HG03066 (cell line): Measurements from ENCODE around the gene GTF2A1L.
"Not testable (repeated sequence)": the region's sequence is repeated elsewhere in the genome, so short reads cannot be mapped to it uniquely, and the experiment has no call there.

ENCODE experiments used
- ATAC-seq: cut with Tn5 transposase; IDR thresholded peaks from one replicate; pipeline ENCODE4 v1.9.1; 2021; ENCODE audit warnings: low read depth; ENCODE audit not compliant: unreplicated experiment

Gene GTF2A1L

GRCh38 chr2:48694149-48694548 lies 76.5 kb downstream of the GTF2A1L start:
- ATAC-seq: no peak

- no peak for ATAC-seq
Measured at GRCh38 chr2:48695991-48696390, 78.3 kb downstream of the GTF2A1L start.

DNA sequence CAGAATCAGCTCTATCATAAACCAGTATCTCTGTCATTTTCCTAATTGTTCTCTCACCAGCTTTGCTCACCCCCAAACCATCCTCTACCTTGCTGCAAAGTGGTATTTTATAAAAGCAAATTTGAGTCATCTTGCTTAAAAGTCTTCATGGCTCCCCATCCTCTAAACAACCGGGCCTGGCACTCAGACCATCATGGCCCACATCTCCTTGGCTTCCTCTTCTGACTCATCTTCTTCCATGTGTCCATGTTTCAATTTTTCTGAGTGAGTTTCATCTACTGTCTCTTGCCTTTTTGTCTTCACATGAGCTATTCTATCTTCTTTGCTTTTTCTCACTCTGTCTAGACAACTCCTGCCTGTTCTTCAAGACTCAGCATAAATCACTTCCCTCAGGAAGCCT lies 79.2 kb downstream of the GTF2A1L start:
- no peak for ATAC-seq

DNA sequence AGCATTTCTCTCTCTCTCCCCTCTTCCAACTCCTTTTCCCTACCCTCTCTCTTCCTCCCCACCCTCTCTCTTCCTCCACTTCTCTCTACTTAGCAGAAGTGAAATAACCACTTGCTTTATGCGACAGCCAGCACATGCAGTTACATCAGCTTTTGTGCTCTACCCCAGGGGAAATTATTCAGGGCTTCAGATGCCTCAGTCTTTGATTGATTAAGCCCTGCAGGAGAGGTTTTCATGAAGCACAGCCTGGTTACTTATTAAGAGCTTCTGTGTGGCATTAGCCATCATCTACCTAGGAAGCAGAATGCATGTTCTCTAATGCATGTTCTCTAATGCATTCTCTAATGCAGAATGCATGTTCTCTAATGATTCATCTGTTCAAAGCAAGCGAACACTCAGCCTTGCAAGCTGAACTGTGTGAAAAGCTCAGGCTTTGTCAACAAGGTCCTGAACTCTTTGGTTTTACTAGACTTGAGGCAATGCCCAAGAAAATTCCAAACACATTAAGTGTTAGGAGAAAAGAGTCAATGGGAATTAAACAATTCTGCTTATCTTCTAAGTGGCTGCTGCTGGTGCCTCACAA lies 81.8 kb downstream of the GTF2A1L start:
- ATAC-seq: no peak

DNA sequence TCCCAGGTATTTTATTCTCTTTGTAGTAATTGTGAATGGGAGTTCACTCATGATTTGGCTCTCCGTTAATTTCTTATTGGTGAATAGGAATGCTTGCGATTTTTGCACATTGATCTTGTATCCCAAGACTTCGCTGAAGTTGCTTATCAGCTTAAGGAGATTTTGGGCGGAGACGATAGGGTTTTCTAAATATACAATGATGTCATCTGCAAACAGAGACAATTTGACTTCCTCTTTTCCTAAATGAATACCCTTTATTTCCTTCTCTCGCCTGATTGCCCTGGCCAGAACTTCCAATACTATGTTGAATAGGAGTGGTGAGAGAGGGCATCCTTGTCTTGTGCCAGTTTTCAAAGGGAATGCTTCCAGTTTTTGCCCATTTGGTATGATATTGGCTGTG lies 86.0 kb downstream of the GTF2A1L start:
- not testable (repeated sequence) for ATAC-seq

DNA sequence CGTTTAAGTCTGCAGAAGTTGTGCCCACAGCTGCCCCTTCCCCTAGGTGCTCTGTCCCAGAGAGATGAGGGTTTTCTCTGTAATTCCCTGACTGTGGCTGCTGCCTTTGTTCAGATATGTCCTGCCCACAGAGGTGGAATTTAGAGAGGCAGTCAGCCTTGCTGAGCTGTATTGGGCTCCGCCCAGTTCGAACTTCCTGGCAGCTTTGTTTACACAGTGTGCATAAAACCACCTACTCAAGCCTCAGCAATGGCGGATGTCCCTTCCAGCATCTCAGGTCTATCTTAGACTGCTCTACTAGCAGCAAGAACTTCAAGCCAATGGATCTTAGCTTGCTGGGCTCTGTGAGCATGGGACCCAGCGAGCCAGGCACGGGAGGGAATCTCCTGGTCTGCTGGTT lies 89.8 kb downstream of the GTF2A1L start:
- ATAC-seq: no peak

DNA sequence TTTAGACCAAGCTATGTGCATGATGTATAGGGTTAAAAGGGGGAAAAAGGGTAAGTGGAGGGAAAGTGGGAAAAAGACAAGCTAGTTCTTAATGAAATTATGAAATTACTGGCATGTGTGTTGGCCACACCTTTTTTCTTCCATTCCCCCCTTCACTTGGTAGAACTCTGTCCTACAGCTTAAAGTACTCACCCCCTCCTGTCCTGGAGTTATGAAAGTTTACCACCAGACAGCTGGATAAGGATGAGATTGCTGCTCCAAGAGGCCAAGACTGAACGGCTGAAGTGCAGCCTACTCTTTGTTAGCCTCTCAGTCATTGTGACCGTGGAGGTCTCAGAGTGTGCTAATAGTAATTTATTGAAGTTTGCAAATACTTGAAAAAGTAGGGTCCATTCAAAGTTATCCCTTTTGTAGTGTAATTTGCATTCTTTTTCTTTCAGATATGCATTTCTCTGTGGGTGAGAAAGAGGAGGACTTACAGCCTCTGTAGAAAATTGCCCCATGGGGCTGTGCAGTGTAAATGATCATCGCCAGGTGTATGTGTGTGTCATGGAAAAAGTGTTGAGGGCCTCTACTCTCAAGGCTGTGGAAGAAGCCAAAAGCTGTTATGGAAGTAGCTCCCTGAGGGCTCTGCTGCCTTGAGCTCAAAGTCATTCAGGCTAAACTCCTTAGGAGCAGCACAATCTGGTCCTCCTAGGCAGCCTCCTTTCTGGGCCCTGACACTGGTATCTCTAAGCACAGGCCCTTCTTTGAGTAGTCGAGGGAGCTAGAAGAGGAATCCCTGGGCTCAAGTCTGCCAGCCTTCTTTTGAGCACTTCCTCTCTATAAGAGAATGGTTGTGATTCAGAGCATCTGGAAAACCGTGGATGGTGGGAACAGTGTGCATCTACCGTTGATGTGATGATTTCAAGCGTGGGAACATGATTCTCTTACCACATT lies 91.7 kb downstream of the GTF2A1L start:
- ATAC-seq: no peak

- ATAC-seq: no peak
Measured at GRCh38 chr2:48711343-48711742, 93.7 kb downstream of the GTF2A1L start.

DNA sequence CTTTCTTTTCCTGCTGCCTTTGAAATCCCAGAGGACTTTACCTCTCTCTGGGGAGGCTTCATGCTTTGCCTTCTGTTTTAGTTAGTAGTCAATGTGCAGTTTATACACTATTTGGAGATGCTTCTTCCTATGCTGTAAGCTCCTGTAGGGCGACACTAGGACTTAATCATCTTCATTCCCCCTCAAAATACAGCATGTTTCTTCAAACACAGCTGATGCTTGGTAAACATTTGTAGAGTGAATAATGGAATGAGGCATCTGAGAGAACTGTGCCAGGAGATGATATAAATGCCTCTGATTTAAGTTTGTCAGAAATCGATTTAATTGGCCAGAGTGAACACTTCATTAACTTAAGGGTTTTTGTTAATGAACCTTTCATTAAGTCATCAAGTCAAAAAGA lies 94.5 kb downstream of the GTF2A1L start:
- ATAC-seq: no peak

GRCh38 chr2:48713647-48714046 lies 96.0 kb downstream of the GTF2A1L start:
- no peak for ATAC-seq

DNA sequence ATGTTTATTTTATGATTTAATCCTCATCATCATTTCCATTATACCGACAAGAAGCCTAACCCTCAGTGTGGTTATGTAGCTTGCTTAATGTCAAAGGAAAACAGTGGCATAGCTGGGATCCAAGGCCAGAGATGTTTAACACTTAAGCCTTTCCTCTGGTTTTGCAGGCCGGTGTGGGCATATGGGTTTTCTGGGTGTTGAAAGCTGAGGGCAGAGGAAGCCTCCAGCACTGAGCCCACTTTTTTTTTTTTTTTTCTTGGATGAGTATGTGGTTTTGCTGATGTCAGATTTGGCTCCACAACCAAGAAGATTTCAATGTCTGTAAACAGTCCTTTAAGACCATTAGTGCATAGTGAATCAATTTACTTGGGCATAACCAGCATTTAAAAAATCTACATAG lies 96.6 kb downstream of the GTF2A1L start:
- ATAC-seq: no peak

GRCh38 chr2:48715042-48715899 lies 97.6 kb downstream of the GTF2A1L start:
- no peak for ATAC-seq

DNA sequence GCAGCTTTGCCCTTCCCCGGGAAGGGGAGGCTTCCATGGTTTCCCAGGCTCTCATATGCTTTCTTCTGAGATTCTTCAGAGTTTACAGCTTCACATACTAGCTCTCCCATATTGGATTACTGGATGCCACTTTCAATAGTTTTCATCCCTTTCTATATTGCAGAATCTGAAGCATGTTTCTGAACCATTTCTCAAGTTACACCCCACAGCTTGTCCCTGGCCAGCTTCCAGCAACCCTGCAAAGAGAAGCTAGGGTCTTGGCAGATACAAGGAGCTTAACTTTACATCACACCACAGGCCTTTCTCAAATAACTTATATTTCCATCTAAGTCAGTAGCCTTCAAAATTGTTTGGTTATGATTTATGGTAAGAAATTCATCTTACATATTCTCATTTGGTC lies 98.3 kb downstream of the GTF2A1L start:
- no peak for ATAC-seq

GRCh38 chr2:48717846-48718245 lies 100.2 kb downstream of the GTF2A1L start:
- no peak for ATAC-seq

GRCh38 chr2:48719480-48720177 lies 102.0 kb downstream of the GTF2A1L start:
- no peak for ATAC-seq

GRCh38 chr2:48721158-48721557 lies 103.5 kb downstream of the GTF2A1L start:
- no peak for ATAC-seq

DNA sequence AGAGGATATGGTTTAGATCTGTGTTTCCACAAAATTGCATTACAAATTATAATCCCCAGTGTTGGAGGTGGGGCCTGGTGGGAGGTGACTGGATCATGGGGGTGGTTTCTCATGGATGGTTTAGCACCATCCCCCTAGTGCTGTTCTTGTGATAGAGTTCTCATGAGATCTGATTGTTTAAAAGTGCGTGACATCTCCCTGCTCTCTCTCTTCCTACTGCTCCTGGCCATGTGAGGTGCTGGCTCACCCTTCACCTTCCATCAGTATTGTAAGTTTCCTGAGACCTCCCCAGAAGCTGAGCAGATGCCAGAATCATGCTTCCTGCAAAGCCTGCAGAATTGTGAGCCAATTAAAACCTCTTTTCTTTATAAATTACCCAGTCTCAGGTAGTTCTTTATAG lies 104.7 kb downstream of the GTF2A1L start:
- ATAC-seq: no peak

DNA sequence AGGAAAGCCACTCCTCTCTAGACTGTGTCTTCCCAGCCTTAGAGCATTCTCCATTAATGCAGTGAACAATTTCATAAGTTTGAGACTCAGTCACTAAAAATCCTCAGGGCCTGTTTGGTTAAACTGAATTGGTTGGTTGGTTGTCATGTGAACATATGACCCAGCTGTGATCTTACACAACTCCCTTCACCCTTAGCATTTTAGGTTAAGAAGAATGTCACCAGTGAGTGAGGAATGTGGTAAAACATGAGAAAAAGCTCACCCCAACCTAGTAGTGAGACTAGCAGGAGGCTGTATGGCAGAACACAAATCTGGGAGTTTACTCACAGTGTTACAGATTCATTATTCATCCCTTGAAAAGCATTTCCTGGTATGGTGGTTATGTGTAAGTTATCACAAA lies 105.5 kb downstream of the GTF2A1L start:
- ATAC-seq: no peak

DNA sequence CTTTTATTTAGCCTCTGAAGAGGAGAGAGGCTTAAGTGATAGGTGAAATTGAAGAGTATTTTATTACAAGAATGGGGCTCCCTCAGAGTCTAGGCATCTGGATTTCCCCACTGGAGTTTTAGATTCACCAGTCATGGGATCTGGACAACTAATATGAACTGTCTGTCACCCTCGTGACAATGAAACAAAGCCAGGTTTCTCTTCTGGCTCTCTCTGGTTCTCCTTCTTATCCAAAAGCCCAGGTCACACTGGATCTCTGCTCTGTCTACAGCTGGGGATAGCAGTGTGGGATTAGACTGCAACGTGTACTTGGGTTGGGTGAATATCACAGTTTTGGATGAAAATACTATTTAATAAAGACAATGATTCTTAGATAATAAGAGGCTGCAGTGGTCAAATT lies 106.6 kb downstream of the GTF2A1L start:
- ATAC-seq: no peak

DNA sequence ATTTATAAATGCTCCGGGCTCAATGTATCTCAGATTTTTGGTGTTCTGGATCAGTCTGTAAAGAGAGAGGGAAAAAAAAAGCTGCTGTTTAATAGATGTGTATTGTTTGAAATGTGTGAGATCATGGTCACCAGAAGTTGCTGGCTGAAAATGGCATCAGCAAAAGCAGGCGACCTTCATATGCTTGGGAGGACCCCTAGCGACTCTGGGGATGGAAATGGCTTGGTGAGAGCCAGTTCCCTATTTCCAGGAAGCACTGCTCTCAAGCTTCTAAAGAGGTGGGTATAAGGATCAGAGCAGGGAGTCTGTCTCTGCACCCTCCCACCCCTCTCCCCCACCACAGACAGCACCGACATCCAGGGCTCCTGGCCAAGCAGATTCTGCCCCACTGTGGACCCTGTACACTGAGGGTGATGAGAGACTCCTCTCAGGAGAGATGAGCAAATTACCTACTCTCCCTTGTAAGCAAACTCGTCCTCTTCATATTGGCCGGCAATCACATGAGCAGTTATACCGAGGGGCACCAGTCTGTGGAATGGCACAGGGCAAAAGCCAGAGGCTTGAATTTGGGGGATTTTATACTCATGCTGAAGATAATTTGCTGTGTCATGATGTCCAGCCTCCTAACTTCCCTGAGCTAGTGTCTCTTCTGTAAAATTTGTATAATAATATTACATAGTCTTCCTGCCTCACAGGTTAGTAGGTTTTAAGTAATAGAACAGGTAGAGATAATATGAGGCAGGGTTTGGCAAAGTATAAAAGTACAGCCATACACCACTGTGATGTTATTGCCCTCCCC lies 108.2 kb downstream of the GTF2A1L start:
- no peak for ATAC-seq
